OCI-LY7 (cell line): Measurements from ENCODE around the gene CYP3A5.

Source experiments
- CTCF ChIP-seq: fragments of 200-600 bp; sonication (generic); conservative IDR thresholded peaks from 2 replicates; pipeline ENCODE4 v1.5.1; 2014; ENCODE audit warnings: mild to moderate bottlenecking, antibody characterized with exemption, low read length, moderate library complexity, mixed read lengths
- EZH2phosphoT487 ChIP-seq: fragments of 200-600 bp; sonication (generic); IDR thresholded peaks from 2 replicates; pipeline ENCODE4 v1.6.1; 2018; ENCODE audit warnings: low read depth, borderline replicate concordance, mild to moderate bottlenecking, mixed run types, antibody characterized with exemption, low read length, moderate library complexity, mixed read lengths

GRCh38 chr7:99644431-99644830 lies 35.4 kb downstream of the CYP3A5 start:
- TF ChIP-seq EZH2phosphoT487 (no peak), CTCF (no peak)
